Calu3 (cell line): Measurements from ENCODE around the gene CCNG1. TPM values are rescaled to one million over a fixed set of nuclear protein-coding genes. Genes with fewer than 3 reads are reported as not detected.
"Not testable (repeated sequence)": the region's sequence is repeated elsewhere in the genome, so short reads cannot be mapped to it uniquely, and the experiment has no call there.

Experiments used
- Bru-seq: library from RNA; stranded (reverse); fragments of 400-500 nt; gene quantifications from one replicate; lab custom pipeline; 2021; lab: Mats Ljungman, UMichigan
- BruChase-seq, 2 experiments: library from RNA; stranded (reverse); fragments of 400-500 nt; gene quantifications; one replicate each; lab custom pipeline; 2021; lab: Mats Ljungman, UMichigan
- BruUV-seq: library from RNA; stranded (reverse); fragments of 400-500 nt; replicated peaks from 2 replicates; lab custom pipeline; 2021; lab: Mats Ljungman, UMichigan
- CTCF ChIA-PET: fragments of 300-600 bp; sonication (Branson Sonifier 250); formaldehyde crosslinking; loops from one replicate; lab custom pipeline; 2022; ENCODE audit warnings: antibody characterized with exemption; lab: Charles Lee
- DNase-seq: peaks from one replicate; pipeline ENCODE4 v3.0.0; 2022
- H3K27ac Mint-ChIP-seq: one replicate; pipeline ENCODE4 v1.8.0; 2022; ENCODE audit warnings: mixed read lengths; ENCODE audit not compliant: unreplicated experiment
- H3K27me3 Mint-ChIP-seq: one replicate; pipeline ENCODE4 v1.8.0; 2022; ENCODE audit warnings: mixed read lengths; ENCODE audit not compliant: unreplicated experiment
- H3K36me3 Mint-ChIP-seq: one replicate; pipeline ENCODE4 v1.8.0; 2022; ENCODE audit warnings: mild to moderate bottlenecking, moderate library complexity, mixed read lengths; ENCODE audit not compliant: insufficient read depth, unreplicated experiment
- H3K4me1 Mint-ChIP-seq: one replicate; pipeline ENCODE4 v1.8.0; 2022; ENCODE audit warnings: mild to moderate bottlenecking, low read depth, mixed read lengths; ENCODE audit not compliant: unreplicated experiment
- H3K4me3 Mint-ChIP-seq: one replicate; pipeline ENCODE4 v1.8.0; 2022; ENCODE audit warnings: mild to moderate bottlenecking, low read depth, moderate library complexity, mixed read lengths; ENCODE audit not compliant: unreplicated experiment
- H3K9me3 Mint-ChIP-seq: one replicate; pipeline ENCODE4 v1.8.0; 2022; ENCODE audit warnings: low read depth, mixed read lengths; ENCODE audit not compliant: unreplicated experiment
- intact Hi-C: fragments of 100-400 bp; cut with micrococcal nuclease; formaldehyde crosslinking; loops from one replicate; pipeline ENCODE4 v1.10.0; 2022; ENCODE audit not compliant: unreplicated experiment
- long read RNA-seq: library from polyadenylated mRNA; stranded (forward); transcript quantifications from one replicate; pipeline ENCODE4 v2.0.0, GENCODE V29; 2022
- total RNA-seq: library from RNA; stranded (reverse); gene quantifications from 2 replicates; pipeline ENCODE4 v1.2.3, GENCODE V29; 2022
- TF ChIP-seq, protein P1 (sequence below): fragments of 200-600 bp; IDR thresholded peaks from one replicate; pipeline ENCODE4 v1.8.0; 2022; ENCODE audit warnings: antibody characterized with exemption; ENCODE audit not compliant: unreplicated experiment

Gene CCNG1, protein sequence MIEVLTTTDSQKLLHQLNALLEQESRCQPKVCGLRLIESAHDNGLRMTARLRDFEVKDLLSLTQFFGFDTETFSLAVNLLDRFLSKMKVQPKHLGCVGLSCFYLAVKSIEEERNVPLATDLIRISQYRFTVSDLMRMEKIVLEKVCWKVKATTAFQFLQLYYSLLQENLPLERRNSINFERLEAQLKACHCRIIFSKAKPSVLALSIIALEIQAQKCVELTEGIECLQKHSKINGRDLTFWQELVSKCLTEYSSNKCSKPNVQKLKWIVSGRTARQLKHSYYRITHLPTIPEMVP
- total RNA-seq (105 and 109 TPM in 2 replicates), Bru-seq, nascent RNA (percentile 92 among the genes with signal in this experiment), BruChase-seq, experiment 1, labeled RNA remaining after a 6-hour chase (percentile 98 among the genes with signal in this experiment), BruChase-seq, experiment 2, labeled RNA remaining after a 2-hour chase (percentile 95 among the genes with signal in this experiment)
- long read RNA-seq, transcript CCNG1-201 (7 exons, 2,458 nt): major isoform, 87 of 151 reads
- long read RNA-seq, transcript CCNG1-202 (8 exons, 2,366 nt): minor isoform, 33 of 151 reads
- long read RNA-seq, partial matches to known transcripts: 3 of 151 reads
- long read RNA-seq, other reads (novel, unspliced or antisense): 28 of 151 reads

GRCh38 chr5:163437309-163438182 is at the start of gene CCNG1:
TSS of gene CCNG1 (plus strand) at chr5:163437595. CDS start at chr5:163439257, 1,662 bp downstream.
- Mint-ChIP-seq H3K4me3 (peak within 1 kb of the TSS; percentile 88), H3K27me3 (no peaks in the 10 kb centered on the region), H3K9me3 (no peaks in the 10 kb centered on the region), H3K27ac (peak within 1 kb of the TSS; percentile 82), H3K4me1 (peaks cover 37% of the 10 kb centered on the region), H3K36me3 (peaks cover 40% of the 10 kb centered on the region)
- peak; percentile 96 for DNase-seq
- BruUV-seq: no TSS peak
- CTCF ChIA-PET: interaction anchor here (0.6 to 0.9 kb wide), 4 partner anchors 14 to 301 kb away, joined by 3 to 4 read pairs (median 3); no protein-coding TSS in a partner anchor
- intact Hi-C loops: loop anchor here (2.0 kb wide), 2 partner anchors 19 to 21 kb away; no protein-coding TSS in a partner anchor
- TF ChIP-seq, protein P1, sequence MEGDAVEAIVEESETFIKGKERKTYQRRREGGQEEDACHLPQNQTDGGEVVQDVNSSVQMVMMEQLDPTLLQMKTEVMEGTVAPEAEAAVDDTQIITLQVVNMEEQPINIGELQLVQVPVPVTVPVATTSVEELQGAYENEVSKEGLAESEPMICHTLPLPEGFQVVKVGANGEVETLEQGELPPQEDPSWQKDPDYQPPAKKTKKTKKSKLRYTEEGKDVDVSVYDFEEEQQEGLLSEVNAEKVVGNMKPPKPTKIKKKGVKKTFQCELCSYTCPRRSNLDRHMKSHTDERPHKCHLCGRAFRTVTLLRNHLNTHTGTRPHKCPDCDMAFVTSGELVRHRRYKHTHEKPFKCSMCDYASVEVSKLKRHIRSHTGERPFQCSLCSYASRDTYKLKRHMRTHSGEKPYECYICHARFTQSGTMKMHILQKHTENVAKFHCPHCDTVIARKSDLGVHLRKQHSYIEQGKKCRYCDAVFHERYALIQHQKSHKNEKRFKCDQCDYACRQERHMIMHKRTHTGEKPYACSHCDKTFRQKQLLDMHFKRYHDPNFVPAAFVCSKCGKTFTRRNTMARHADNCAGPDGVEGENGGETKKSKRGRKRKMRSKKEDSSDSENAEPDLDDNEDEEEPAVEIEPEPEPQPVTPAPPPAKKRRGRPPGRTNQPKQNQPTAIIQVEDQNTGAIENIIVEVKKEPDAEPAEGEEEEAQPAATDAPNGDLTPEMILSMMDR: no peak

- intact Hi-C loops: no loop called here
- Mint-ChIP-seq H3K9me3 (peaks cover 5% of the 10 kb centered on the region), H3K4me3 (no peak overlapping the region), H3K27me3 (no peaks in the 10 kb centered on the region), H3K36me3 (no peaks in the 10 kb centered on the region), H3K4me1 (no peaks in the 10 kb centered on the region), H3K27ac (no peak overlapping the region)
- BruUV-seq: no TSS peak
- TF ChIP-seq, protein P1: no peak
- DNase-seq: no peak
- CTCF ChIA-PET: no interaction called here
Measured at GRCh38 chr5:163395792-163396191, 41.6 kb upstream of the CCNG1 start.

- intact Hi-C loops, H3K27ac Mint-ChIP-seq, H3K4me3 Mint-ChIP-seq, H3K9me3 Mint-ChIP-seq, H3K36me3 Mint-ChIP-seq, H3K27me3 Mint-ChIP-seq, DNase-seq, H3K4me1 Mint-ChIP-seq, BruUV-seq: not testable (repeated sequence)
- CTCF ChIA-PET: interaction anchor here (1.3 kb wide), 1 partner anchor 12 kb away, joined by 4 read pairs; no protein-coding TSS in a partner anchor
Measured at GRCh38 chr5:163396818-163397340, 40.5 kb upstream of the CCNG1 start.

GRCh38 chr5:163397354-163397753 is 40.0 kb upstream of the CCNG1 start:
- TF ChIP-seq, protein P1: no peak
- H3K4me3 Mint-ChIP-seq: no peak overlapping the region
- DNase-seq: no peak
- H3K9me3 Mint-ChIP-seq: peaks cover 2% of the 10 kb centered on the region
- H3K27ac Mint-ChIP-seq: no peak overlapping the region
- CTCF ChIA-PET: interaction anchor here (1.3 kb wide), 1 partner anchor 11 kb away, joined by 4 read pairs; no protein-coding TSS in a partner anchor
- H3K4me1 Mint-ChIP-seq: peaks cover 8% of the 10 kb centered on the region
- no peaks in the 10 kb centered on the region for H3K36me3 Mint-ChIP-seq
- no peaks in the 10 kb centered on the region for H3K27me3 Mint-ChIP-seq
- intact Hi-C loops: no loop called here
- BruUV-seq: no TSS peak
